Hematopoietic multipotent progenitor cell treated with erythropoietin and hydrocortisone succinate and interleukin-3 and kit ligand, for 8 days (in vitro differentiated cells): ENCODE data around the gene DUS1L.

Source experiments
- DNase-seq: peaks from one replicate; pipeline ENCODE4 v3.0.0-alpha.2; 2015

The DUS1L gene

DNA sequence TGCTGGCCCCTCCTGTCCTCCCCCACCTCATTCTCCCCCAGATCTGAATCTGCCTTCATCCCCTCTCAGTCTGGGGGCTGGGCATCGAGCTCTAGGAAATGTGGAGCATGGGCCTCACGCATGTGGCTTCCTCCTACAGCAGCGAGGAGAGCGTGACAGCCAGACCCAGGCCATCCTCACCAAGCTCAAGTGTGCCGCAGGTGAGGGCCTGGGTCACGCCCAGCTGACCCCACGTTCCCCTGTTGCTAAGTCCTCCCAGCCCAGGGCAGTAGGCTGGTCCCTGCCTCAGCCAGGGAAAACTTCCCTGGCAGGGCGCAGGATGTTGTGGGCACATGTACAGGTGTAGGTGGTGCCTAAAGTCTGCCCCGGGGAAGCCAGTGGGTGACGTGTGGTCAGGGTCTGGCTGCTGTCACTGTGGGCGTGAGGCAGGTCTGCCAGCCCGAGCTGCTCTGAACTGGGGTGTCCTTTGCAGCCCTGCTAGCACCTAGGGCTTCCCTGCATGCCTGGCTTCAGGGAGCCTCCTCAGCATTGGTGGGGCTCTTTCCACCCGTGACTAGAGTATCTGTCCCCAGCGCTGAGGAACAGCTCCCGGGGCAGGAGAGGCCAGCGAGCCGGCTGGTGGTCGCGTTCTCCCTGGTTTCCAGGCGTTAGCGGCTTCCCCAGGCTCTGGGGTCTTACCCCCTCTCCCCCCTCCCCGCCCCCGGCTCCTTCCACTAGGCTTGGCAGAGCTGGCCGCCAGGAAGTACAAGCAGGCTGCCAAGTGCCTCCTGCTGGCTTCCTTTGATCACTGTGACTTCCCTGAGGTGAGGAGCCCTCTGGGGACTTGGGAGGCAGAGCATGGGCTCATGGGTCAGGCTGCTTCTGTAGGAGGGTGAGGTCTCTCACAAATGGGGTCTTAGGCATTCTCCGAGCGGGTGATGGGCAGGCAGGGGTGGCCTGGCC lies 10.3 kb downstream of the DUS1L start:
- no peak for DNase-seq

DNA sequence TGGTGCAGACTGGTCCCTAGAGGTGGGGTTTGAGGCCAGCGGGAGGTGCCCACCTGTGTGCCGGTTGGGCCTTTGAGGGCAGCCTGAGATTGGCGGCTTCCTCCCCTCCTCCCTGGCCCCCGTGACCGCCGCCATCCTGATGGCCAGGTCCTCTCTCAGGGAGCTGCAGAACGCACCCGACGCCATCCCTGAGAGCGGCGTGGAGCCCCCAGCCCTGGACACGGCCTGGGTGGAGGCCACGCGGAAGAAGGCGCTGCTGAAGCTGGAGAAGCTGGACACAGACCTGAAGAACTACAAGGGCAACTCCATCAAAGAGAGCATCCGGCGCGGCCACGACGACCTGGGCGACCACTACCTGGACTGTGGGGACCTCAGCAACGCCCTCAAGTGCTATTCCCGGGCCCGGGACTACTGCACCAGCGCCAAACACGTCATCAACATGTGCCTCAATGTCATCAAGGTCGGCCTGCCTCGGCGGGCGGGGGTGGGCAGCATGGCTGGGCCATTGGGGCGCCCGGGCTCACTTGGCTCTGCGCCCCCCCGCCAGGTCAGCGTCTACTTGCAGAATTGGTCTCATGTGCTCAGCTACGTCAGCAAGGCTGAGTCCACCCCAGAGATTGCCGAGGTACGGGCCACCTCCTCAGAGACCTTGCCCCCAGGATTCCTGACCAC lies 11.1 kb downstream of the DUS1L start:
- DNase-seq, result no peak

DNA sequence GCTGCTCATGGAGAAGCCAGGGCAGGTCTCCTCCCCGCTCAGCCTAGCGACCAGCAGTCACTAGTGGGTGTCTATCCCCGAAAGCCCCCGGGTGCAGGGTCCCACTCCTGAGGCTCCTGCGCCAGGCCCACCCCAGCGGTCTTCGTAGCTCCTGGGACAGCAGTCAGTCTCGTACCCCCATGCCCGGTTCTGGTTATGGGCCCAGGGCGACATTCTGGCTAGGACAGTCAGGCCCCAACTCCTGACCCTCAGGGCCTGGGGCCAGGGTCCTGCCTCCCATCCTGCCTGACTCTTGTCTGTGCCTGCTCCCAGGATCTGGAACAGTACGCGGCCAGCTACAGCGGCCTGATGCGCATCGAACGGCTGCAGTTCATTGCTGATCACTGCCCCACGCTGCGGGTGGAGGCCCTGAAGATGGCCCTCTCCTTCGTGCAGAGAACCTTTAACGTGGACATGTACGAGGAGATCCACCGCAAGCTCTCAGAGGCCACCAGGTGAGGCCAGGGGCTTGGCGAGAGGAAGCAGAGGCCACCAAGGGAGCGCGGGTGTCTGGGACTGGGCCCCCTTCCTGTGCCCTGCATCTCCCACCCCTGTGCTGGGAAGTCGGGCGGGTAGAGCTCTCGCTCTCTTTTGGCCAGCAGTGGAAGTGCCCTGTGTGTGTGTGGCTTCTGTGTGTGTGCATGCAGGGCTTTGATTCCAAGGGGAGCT lies 11.9 kb downstream of the DUS1L start:
- no peak for DNase-seq

DNA sequence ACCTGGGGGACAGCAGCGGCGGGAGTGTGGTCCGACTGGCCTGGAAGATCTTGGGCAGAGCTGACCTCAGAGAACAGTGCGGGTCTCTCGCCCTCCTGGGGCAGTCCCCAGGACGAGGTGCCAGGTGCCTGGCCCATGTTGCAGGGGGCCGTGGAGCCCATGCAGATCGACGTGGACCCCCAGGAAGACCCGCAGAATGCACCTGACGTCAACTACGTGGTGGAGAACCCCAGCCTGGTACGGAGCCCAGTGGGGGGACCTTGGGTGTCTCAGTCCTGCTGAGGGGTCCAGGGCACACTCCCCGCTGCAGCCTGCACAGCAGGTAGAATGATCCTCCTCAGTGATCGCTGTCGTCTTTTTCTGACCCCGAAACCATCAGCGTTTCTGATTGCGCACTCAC lies 12.5 kb downstream of the DUS1L start:
- DNase-seq, result no peak

DNA sequence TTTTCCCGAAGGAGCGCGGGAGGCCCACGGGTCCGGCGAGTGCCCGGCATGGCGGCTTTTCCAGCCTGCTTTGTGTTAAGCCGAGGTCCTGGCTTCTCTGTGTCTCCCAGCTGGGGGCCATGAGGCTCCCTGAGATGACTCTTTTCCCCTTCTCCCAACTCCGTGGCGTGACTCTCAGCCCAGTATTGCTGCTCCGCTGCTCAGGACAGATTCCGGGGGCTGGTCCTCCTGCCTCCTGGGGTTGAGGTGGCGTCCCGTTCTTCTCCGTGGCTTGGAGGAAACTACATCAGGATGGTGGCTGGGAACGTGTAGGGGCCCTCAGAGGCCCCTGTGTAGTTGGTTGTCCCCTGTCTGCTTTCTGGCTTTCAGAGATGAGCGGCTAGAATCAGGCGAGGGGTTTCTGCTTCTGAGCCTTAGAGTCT lies 13.0 kb downstream of the DUS1L start:
- DNase-seq, result no peak

DNA sequence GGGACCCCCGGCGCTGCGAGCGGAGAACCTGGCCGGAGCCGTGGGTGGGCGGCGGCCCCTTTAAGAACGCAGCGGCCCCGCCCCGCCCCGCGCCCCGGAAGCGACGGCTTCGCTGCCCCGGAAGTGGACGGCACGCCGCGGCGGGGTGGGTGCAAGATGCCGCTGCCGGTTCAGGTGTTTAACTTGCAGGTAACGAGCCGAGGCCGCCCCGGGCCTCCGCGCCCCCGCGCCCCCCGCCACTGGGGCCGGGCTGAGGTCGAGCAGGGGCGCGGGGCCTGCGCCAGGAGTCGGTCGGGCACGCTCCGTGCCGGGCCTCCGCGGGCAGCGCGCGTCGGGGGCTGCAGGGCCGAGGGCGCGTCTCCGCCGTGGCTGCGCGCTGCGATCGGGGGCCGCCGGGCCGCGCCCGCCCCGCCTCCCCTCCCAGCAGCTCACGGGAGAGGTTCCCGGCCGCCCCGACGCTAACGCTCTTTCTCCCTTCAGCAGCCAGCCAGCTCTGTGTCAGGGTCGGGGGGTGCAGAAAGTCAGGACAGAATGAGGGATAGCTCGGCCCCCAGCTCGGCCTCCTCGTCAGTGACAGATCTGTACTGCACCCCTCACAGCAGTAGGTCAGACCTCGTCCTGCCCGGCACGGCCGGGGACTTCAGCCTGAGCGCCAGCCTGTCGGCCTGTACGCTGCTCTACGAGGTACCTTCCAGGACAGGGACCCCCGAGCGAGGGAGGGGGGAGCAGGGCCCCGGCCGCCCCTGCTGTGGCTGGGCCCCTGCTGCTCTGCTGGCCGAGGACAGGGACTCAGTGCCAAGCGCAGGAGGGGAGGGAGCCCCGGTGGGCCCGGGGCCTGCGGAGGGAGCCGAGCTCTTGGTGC lies 13.6 kb downstream of the DUS1L start, which contains the start of the genes GPS1 and RFNG:
TSS of gene GPS1 (plus strand) at position 123 of the 862 bp plus-strand sequence. CDS start at position 157, 34 bp downstream.
TSS of gene RFNG (minus strand) at position 36 of the 862 bp plus-strand sequence. CDS start 45 bp downstream, outside the sequence.
- peak; percentile 63 for DNase-seq

DNA sequence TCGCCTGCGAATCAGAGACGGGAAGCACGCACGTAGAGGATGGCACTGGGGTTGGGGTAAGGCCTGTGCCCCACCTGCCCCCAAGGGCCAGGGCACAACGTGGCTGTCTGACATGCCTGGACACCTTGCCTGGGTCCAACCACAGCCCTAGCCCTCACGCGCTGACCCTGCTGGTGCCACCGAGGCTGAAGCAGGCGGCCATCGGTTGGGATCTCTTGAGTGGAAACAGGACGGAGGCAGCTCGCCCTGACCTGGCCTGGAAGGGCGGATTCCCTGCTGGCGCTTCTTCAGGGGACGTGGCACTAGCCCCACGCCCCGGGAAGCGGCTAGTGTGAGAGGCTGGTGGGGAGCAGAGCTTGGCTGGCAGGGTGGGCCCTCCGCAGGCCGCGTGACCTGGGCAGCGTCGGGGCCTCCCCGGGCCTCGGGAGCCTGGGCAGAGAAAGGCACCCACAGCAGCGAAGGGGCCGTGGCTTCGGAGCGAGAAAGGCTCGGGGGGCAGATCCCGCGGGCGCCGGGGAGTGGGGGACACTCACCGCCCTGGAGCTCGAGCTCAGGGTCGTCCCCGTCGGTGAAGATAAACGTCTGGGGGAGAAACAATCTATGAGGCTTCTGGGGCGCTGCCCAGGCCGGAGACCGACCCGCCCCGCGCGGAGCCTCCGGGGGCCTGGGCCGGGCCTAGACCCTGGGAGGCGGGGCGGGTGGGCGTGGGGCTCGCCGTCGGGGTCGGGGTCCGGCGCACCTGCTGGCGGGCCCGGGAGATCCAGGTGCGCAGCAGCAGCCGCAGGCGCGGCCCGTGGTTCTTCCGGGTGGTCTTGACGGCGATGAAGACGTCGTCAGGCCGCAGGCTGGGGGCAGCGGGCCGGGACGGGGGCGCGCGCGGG lies 14.6 kb downstream of the DUS1L start:
- DNase-seq, result no peak

DNA sequence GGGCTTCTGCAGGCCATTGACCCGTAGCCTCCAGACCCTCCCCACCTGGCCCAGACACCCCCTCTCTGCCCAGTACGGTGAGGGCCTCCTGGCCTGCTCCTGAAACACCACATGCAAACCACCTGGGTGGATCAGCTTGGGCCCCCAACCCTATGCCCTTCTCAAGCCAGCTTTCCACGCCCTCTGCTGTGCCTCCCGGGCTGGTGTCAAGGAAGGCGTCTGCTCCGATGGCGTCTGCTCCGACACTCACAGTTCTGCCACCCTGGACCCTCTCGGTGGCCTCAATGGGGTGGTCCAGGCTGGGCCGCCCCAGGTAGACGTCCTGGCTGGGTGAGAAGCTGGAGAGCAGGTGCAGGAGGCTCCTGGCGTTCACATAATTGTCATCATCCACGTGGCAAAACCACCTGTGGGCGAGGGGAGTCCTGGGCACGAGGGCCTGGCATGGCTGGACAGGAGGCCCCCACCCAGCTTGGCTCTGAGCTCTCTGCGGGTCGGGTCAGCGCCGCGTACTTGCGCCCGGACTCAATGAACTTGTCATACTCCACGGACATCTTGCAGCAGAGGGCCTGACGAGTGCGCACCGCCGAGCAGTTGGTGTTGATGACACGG lies 15.3 kb downstream of the DUS1L start:
- no peak for DNase-seq

DNA sequence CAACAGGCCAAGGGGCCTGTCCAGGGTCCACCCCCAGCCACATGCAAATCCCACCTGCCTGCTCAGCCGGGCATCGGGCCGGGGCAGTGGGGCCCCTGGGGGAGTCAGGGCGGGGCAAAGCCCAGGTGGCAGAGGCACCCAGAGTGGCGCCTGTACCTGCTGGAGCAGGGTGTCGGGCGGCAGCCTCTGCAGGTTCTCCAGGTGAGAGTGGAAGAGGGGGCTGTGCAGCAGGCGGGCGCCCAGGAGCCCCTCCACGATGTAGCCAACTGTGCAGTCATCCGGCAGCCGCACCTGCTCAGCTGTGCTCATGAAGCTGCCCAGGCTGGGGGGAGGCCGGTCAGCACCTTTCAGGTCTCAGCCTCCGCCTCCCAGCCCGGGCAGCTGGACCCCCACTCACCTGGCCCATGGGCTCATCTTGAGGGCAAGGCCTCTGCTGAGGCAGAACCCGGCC lies 16.1 kb downstream of the DUS1L start:
- DNase-seq, result no peak

DNA sequence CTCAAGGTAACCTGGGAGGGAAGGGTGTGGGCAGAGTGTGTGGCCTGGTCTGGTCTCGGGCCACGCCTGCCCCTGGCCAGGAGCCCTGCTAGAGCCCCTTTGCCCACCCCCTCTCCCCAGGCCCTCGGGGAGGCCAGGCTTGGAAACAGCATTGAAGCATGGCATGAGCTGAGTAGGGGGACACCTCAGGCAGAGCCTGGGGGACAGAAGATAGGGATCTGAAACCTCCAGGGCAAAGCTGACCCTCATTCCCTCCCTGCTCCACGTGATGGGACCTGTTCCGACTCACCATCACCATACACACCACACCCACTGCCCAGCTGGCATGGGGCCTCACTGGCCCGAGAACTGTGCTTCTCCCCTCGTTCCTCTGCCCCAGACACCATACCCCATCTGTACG lies 16.5 kb downstream of the DUS1L start:
- DNase-seq, result no peak

DNA sequence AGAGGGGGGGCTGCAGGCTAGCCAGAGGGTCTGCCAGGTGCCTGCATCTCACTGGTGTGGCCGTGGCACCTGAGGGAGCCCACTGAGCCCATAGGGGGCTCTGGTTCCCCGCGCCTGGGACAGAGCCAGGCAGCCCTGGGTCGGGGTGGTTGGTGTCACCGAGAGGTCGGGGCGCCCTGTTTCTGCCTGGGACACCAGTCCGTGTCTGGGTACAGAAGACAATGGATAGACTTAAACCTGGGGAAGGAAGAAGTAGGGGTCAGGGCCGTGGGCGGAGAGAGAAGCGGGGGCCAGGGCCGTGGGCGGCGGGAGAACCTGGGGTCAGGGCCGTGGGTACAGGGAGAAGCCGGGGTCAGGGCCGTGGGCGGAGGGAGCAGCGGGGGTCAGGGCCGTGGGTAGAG lies 17.0 kb downstream of the DUS1L start:
- no peak for DNase-seq

DNA sequence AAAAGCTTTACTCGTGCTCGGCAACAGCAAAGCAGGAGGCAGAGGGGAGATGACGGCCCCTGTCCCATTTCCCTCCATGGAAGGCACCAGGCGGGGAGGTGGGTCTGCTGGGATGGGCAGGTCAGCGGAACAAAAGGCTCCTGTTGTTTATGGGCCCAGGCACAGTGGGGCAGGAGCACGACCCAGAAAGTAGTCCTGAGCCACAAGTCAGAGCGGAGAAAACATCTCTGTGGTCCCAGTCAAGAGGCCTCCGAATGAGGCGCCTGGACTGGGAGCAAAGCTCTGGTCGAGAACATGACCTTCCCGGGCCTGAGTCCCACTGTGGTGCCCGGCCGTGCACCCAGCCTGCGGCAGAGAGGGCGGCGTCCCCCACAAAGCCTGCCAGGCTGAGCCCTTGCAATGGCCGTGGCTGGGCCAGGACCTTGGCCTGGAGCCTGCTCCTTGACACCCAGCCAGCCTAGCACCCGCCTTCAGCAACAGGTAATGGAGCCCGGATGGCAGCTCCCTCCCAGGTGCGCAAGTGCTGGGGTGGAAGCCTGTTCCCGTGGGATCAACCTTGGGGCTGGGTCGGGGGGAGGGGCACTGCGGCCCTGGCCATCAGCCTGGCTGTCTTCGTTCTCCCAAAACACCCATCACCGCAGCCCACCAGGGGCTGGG lies 17.6 kb downstream of the DUS1L start:
- DNase-seq, result no peak

DNA sequence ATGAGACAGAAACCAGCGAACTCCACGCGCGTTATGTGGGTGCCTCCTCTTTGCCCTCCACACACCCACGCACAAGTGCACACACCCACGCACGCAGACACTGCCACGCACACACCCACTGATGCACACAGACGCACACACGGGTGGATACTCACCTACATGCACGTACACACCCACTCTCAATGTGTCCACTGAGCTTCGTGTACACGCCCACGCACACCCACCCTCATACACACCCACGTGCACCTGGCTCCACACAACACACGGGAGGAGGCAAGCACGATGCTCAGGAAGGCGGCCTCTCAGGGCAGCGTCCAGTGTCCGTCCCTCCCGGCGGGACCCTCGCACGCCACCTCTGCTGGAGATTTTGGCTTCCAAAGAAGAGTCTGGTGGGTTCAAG lies 18.2 kb downstream of the DUS1L start:
- no peak for DNase-seq

DNA sequence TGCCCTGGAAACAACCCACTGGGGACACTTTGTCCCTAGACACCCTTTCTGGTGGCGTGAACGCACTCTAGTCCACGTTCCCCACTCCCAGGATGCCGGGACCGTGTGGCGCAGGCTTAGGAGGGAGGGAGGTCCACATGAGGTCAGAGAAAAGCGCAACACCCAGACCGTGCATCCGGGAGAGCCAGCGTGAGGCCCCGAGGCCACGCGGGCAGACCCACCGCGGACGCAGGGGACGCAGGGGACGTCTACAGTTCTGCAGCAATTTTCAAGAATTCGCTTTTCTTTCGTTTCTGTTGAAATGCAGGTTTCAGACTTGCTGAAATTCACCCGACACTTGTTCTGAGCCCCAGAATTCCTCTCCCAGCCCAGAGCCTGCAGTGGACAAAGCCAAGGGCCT lies 18.7 kb downstream of the DUS1L start:
- DNase-seq, result no peak

DNA sequence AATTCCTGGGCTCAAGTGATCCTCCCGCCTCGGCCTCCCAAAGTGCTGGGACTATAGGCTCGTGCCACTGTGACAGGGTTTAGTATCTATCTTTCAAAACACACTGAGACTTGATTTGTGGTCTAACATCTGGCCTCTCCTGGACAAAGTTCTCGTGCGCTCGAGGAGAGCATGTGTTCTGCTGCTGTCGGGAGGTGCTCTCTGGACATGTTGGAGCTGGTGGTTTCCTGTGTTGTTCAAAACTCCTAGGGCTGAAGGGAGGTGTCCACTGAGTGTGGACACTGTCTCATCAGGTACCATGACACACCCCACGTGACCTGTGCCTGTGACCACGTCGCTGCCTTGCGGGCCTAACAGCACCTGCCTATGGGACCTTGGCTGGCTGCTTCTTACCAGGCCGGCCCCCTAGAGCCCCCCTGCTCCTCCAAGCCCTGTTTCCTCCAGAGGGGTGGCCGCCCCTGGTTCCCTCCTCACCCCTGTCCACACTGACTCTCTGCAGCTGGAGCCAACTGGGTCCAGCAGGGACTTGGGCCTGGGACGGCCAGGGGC lies 19.6 kb downstream of the DUS1L start:
- no peak for DNase-seq

DNA sequence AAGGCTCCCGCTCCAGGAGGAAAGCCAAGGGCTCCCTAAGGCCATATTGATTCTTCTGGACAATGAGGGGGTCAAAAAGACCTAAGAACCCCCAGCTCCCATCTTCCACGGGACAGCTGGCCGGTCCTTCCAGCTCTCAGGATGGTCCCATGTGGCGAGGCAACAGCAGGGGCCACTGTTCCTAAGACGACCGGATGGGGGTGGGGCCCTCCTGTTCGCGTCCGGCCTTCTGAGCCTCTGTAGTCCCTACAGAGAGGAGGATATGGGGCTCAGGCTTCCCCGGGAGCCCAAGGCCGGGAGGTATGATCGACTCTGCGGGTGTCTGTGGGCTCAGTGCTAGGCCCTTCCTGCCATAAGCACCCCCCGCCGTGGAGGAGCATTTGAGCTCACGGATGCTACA lies 22.1 kb downstream of the DUS1L start:
- no peak for DNase-seq

DNA sequence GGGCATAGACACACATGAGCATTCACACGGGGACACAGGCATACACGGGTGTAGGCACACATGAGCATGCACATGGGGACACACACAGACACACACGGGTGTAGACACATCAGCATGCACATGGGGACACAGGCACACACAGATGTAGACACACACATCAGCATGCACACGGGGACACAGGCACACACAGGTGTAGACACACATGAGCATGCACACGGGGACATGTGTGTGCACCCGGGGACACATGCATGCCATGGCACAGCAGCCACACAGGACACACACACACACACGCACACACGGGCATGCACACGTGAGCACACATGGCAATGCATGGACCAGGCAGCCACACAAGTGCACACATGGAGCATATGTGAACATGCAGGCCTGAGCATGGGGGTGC lies 23.0 kb downstream of the DUS1L start:
- DNase-seq, result no peak

DNA sequence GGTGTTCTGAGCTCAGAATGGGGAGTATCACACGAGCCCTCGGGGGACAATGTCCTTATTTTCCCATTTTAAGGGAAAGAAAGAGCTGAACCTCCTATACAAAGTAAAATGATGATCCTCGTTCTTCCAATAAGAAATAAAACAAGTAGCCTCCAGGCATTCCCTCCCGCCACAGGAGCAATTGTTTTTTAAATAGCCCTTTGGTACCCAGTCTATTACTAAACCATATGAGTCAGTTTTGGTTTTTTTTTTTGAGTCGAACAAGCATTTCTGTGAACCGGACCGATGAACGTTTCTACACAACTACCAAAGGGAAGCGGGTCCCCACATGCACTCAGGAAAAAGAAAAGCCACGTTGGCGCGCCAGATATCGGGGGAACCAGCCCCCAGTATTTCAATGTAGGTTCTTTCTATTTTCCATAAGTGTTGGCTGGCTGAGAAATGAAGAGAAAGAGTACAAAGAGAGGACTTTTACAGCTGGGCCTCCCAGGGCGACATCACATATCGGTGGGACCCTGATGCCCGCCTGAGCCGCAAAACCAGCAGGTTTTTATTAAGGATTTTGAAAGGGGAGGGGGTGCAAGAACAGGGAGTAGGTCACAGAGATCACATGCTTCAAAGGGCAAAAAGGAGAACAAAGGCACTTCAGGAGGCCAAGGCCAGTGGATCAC lies 24.3 kb downstream of the DUS1L start:
- no peak for DNase-seq

DNA sequence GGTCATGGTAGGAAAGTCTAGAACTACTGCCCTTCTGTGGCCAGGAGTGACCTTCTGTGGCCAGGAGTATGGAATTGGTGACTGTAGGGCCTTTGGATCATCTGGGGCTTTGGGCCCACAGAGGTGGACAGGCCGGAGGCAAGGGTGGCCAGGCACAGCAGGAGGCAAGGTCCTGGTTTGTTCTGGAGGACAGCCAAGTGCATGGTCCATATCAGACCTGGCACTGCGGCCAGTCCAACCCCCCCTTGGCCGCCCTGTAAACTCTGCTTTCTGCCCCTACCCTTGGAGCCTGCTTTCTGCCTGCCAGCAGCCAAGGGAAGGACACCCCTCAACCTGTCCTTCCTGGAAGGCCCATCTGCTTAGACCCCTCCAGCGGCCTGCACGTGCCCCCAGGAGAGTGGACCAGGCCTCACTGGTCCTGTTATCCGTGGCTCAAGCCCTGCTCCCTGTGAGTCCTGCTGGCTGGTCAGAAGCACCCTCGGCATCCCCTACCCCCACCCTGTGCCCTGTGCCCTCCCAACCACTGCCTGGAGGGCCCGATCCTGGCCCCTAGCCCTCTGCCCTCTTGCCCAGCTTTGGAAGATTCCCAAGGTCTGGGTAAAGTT lies 25.8 kb downstream of the DUS1L start:
- no peak for DNase-seq
